Keratinocyte (primary cell): Measurements from ENCODE around the gene ITCH. TPM values are rescaled to one million over a fixed set of nuclear protein-coding genes. Genes with fewer than 3 reads are reported as not detected.

Experiments used
- DNase-seq: peaks from one replicate; pipeline ENCODE4 v3.0.0-alpha.2; 2011; ENCODE audit warnings: low read depth, missing footprints, low spot score
- FAIRE-seq: peaks from 2 replicates; lab custom pipeline; 2011; peaks lifted over from hg19 to GRCh38; lab: Jason Lieb, UNC
- H2AFZ ChIP-seq: 2 replicates; pipeline ENCODE4 v1.6.0; 2012; ENCODE audit warnings: low read length, control low read depth, inconsistent platforms; ENCODE audit not compliant: control insufficient read depth
- H3K27ac ChIP-seq: 2 replicates; pipeline ENCODE4 v1.5.1; 2011; ENCODE audit warnings: low read length; ENCODE audit not compliant: control insufficient read depth, insufficient read depth
- H3K27me3 ChIP-seq: 3 replicates; pipeline ENCODE4 v1.6.0; 2011; ENCODE audit warnings: low read length; ENCODE audit not compliant: control insufficient read depth, insufficient read depth; ENCODE audit errors: extremely low read depth
- H3K36me3 ChIP-seq, 2 experiments: 2 replicates in 1 of 2; 3 replicates in 1 of 2; pipeline ENCODE4 v1.5.1; 2011; ENCODE audit warnings: low read length in 2 of 2, mild to moderate bottlenecking in 1 of 2; ENCODE audit not compliant: control insufficient read depth in 2 of 2, insufficient read depth in 2 of 2; ENCODE audit errors: extremely low read depth in 1 of 2
- H3K4me1 ChIP-seq: 3 replicates; pipeline ENCODE4 v1.5.1; 2011; ENCODE audit warnings: low read length; ENCODE audit not compliant: control insufficient read depth, insufficient read depth; ENCODE audit errors: extremely low read depth
- H3K4me2 ChIP-seq: 3 replicates; pipeline ENCODE4 v1.6.0; 2011; ENCODE audit warnings: low read depth, low read length; ENCODE audit not compliant: control insufficient read depth, insufficient read depth; ENCODE audit errors: extremely low read depth
- H3K4me3 ChIP-seq, 3 experiments: fragments of 200-600 bp in 1 of 3; sonication (generic) in 1 of 3; 2 replicates in 2 of 3; 3 replicates in 1 of 3; pipeline ENCODE4 v1.5.1; 2011 to 2016; ENCODE audit warnings: low read length in 3 of 3, mild to moderate bottlenecking in 3 of 3, control low read depth in 2 of 3, inconsistent platforms in 1 of 3, low read depth in 1 of 3, mixed read lengths in 1 of 3, mixed run types in 1 of 3, moderate library complexity in 1 of 3; ENCODE audit not compliant: control insufficient read depth in 2 of 3, insufficient read depth in 2 of 3; ENCODE audit errors: extremely low read depth in 1 of 3
- H3K79me2 ChIP-seq: 2 replicates; pipeline ENCODE4 v1.6.0; 2012; ENCODE audit warnings: low read length; ENCODE audit not compliant: control insufficient read depth, insufficient read depth
- H3K9ac ChIP-seq: 3 replicates; pipeline ENCODE4 v1.6.0; 2011; ENCODE audit warnings: low read length; ENCODE audit not compliant: control insufficient read depth, insufficient read depth; ENCODE audit errors: extremely low read depth
- H3K9me1 ChIP-seq: 3 replicates; pipeline ENCODE4 v1.6.0; 2011; ENCODE audit warnings: low read length; ENCODE audit not compliant: control insufficient read depth, insufficient read depth; ENCODE audit errors: extremely low read depth
- H3K9me3 ChIP-seq: 2 replicates; pipeline ENCODE4 v1.5.1; 2012; ENCODE audit warnings: low read depth, low read length; ENCODE audit not compliant: control insufficient read depth
- H4K20me1 ChIP-seq: 3 replicates; pipeline ENCODE4 v1.6.0; 2011; ENCODE audit warnings: low read length; ENCODE audit not compliant: control insufficient read depth, insufficient read depth; ENCODE audit errors: extremely low read depth
- EZH2 ChIP-seq: IDR thresholded peaks from one replicate; pipeline ENCODE4 v1.6.1; 2012; ENCODE audit warnings: inconsistent platforms, mild to moderate bottlenecking, low read length, moderate library complexity
- dilution Hi-C: fragments of 300-500 bp; cut with MboI; formaldehyde crosslinking; loops from one replicate; pipeline ENCODE4 v1.7.0; 2020; ENCODE audit warnings: low sequenced_read_pairs; ENCODE audit not compliant: extremely low pct_ligation_motif_present
- polyA plus RNA-seq, 5 experiments: library from polyadenylated mRNA; depleted of rRNA in 3 of 5; stranded (reverse) in 3 of 5; stranded (forward) in 1 of 5; unstranded in 1 of 5; fragments of >200 nt; gene quantifications; 1 replicate in 1 of 5; 2 replicates in 3 of 5; 3 replicates in 1 of 5; pipeline versions ENCODE4 v1.2.1 to v1.2.3, GENCODE V29; 2011 to 2012; ENCODE audit warnings: missing spikeins in 2 of 5, low read depth in 1 of 5, low replicate concordance in 1 of 5
- TF ChIP-seq, protein P1 (sequence below), 3 experiments: IDR thresholded peaks in 1 of 3; conservative IDR thresholded peaks in 1 of 3; optimal IDR thresholded peaks in 1 of 3; 2 replicates in 2 of 3; 3 replicates in 1 of 3; pipeline versions ENCODE3 to v1.5.1; 2011; ENCODE audit warnings: low read length in 3 of 3, mild to moderate bottlenecking in 3 of 3, moderate library complexity in 2 of 3, control low read depth in 1 of 3, inconsistent platforms in 1 of 3; ENCODE audit not compliant: insufficient read depth in 2 of 3; ENCODE audit errors: extremely low read depth in 1 of 3

ITCH gene
- polyA plus RNA-seq, 1 donor (not counting 4 experiments of a cell fraction or from before 2014, with no cell fraction given), result 42.5 TPM

DNA sequence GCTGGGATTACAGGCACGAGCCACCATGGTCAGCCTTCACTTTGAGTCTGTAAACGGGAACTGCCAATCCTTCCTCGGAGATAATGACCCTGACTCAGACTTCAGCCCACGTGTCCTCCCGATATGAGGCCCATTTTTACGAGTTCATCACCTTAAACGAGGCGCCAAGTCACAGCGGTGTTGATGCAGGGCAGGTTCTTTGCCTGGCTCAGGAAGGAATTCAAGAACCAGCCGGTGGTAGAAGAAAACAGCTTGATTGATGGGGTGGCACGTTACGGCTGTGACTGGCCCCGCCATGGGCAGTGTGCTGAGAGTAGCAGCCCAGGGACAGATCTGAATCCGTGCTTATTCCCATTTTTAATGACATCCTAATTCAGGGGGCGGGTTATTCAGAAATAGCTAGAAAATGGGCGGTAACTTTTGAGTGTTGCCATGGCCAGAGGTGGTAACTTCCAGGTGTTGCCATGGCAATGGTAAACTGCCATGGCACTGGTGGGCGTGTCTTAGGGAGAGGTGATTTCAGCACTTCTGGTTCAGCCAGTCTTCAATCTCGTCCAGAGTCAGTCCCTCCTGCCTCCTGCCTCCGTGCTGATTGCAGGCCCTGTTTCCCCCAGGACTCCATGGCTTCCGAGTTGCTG, 186.3 kb downstream of the ITCH start:
- peak overlapping the region; percentile 10 for H3K4me2 ChIP-seq
- no peaks in the 10 kb centered on the region for H3K79me2 ChIP-seq
- no peak overlapping the region for H2AFZ ChIP-seq
- H4K20me1 ChIP-seq, result no peaks in the 10 kb centered on the region
- TF ChIP-seq EZH2, result no peak
- H3K4me1 ChIP-seq, result peaks cover 3% of the 10 kb centered on the region
- dilution Hi-C loops, result no loop called here
- H3K9me1 ChIP-seq, result no peaks in the 10 kb centered on the region
- no peaks in the 10 kb centered on the region for H3K9me3 ChIP-seq
- no peak overlapping the region for H3K27ac ChIP-seq
- FAIRE-seq (no peak), DNase-seq (no peak)
- no peaks in the 10 kb centered on the region for H3K36me3 ChIP-seq
- H3K4me3 ChIP-seq, result no peak overlapping the region
- H3K9ac ChIP-seq, result no peak overlapping the region
- no peaks in the 10 kb centered on the region for H3K27me3 ChIP-seq

DNA sequence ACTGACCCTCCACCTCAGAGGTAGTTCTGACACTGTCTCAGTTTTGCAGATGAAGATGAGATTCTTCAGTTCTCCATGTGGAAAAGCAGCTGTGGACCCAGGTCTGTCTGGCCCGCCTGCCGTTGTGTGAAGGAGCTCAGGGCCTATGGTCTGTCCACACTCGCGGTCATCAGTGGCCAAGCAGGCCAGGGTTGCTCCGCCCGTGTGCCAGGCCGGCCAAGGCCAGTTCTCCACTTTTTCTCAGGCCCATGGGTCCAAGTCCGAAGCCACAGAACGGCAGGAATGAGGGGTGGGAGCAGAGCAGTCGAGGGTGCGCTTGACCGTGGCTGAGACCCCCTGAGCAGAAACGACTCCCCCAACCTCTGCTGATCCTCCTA, 186.8 kb downstream of the ITCH start:
- FAIRE-seq (no peak), DNase-seq (no peak)
- no peak overlapping the region for H3K27ac ChIP-seq
- no peaks in the 10 kb centered on the region for H3K36me3 ChIP-seq
- no peak for TF ChIP-seq EZH2
- TF ChIP-seq, protein P1, sequence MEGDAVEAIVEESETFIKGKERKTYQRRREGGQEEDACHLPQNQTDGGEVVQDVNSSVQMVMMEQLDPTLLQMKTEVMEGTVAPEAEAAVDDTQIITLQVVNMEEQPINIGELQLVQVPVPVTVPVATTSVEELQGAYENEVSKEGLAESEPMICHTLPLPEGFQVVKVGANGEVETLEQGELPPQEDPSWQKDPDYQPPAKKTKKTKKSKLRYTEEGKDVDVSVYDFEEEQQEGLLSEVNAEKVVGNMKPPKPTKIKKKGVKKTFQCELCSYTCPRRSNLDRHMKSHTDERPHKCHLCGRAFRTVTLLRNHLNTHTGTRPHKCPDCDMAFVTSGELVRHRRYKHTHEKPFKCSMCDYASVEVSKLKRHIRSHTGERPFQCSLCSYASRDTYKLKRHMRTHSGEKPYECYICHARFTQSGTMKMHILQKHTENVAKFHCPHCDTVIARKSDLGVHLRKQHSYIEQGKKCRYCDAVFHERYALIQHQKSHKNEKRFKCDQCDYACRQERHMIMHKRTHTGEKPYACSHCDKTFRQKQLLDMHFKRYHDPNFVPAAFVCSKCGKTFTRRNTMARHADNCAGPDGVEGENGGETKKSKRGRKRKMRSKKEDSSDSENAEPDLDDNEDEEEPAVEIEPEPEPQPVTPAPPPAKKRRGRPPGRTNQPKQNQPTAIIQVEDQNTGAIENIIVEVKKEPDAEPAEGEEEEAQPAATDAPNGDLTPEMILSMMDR (optimal IDR thresholded peaks at IDR 0.05 in 1 of 3, IDR thresholded peaks at IDR 0.05 in 1 of 3, conservative IDR thresholded peaks at IDR 0.05 in 1 of 3; ENCODE audit: extremely low read depth in 1 of 3, insufficient read depth in 2 of 3, low read length in 3 of 3), result no peak
- no peak overlapping the region for H3K4me3 ChIP-seq
- no peaks in the 10 kb centered on the region for H3K27me3 ChIP-seq
- no peak overlapping the region for H2AFZ ChIP-seq
- peaks cover 3% of the 10 kb centered on the region for H3K4me1 ChIP-seq
- H3K9ac ChIP-seq, result no peak overlapping the region
- no peaks in the 10 kb centered on the region for H3K9me3 ChIP-seq
- dilution Hi-C loops, result no loop called here
- H3K9me1 ChIP-seq, result no peaks in the 10 kb centered on the region
- no peaks in the 10 kb centered on the region for H4K20me1 ChIP-seq
- H3K79me2 ChIP-seq, result no peaks in the 10 kb centered on the region
- H3K4me2 ChIP-seq, result no peak overlapping the region

DNA sequence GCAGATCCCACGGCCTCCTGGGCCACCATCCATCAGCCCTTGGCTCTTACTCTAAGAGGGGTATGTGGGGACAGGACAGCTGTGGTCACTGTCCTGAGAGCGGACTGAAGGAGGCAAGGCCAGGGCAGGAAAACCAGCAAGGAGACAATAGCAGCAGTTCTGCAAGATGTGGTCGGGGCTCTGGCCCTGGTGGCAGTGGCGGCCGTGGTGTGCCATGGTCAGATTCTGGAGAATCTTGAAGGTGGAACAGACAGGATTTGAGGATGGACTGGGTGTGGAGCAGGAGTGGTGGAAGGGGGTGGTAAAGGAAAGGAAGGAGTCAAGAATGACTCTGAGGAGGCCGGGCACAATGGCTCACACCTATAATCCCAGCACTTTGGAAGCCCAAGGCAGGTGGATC, 189.5 kb downstream of the ITCH start:
- no peak for DNase-seq
- H3K27me3 ChIP-seq, result no peaks in the 10 kb centered on the region
- no peak overlapping the region for H2AFZ ChIP-seq
- TF ChIP-seq EZH2, result no peak
- TF ChIP-seq, protein P1 (optimal IDR thresholded peaks at IDR 0.05 in 1 of 3, IDR thresholded peaks at IDR 0.05 in 1 of 3, conservative IDR thresholded peaks at IDR 0.05 in 1 of 3; ENCODE audit: extremely low read depth in 1 of 3, insufficient read depth in 2 of 3, low read length in 3 of 3), result no peak
- H3K36me3 ChIP-seq, result no peaks in the 10 kb centered on the region
- no peaks in the 10 kb centered on the region for H3K9me1 ChIP-seq
- no peaks in the 10 kb centered on the region for H3K9me3 ChIP-seq
- no peaks in the 10 kb centered on the region for H3K79me2 ChIP-seq
- H4K20me1 ChIP-seq, result no peaks in the 10 kb centered on the region
- no peak overlapping the region for H3K27ac ChIP-seq
- H3K4me2 ChIP-seq, result no peak overlapping the region
- H3K9ac ChIP-seq, result no peak overlapping the region
- dilution Hi-C loops, result no loop called here
- H3K4me3 ChIP-seq, result no peak overlapping the region
- FAIRE-seq, result no peak
- H3K4me1 ChIP-seq, result peaks cover 3% of the 10 kb centered on the region
